Ishikawa (cell line): ENCODE data around the gene ADCY9.

Experiments used
- CEBPB ChIP-seq: IDR thresholded peaks from 2 replicates; pipeline ENCODE4 v1.6.1; 2012
- CREB1 ChIP-seq: IDR thresholded peaks from 2 replicates; pipeline ENCODE4 v1.6.1; 2012; ENCODE audit warnings: low read depth
- EGR1 ChIP-seq: IDR thresholded peaks from 2 replicates; pipeline ENCODE4 v1.6.1; 2012
- EP300 ChIP-seq: IDR thresholded peaks from 2 replicates; pipeline ENCODE4 v1.6.1; 2012; ENCODE audit warnings: borderline replicate concordance
- FOXM1 ChIP-seq: IDR thresholded peaks from 2 replicates; pipeline ENCODE4 v1.6.1; 2012; ENCODE audit warnings: low read depth, borderline replicate concordance
- MAX ChIP-seq: IDR thresholded peaks from 2 replicates; pipeline ENCODE4 v1.6.1; 2012
- NFIC ChIP-seq: IDR thresholded peaks from 2 replicates; pipeline ENCODE4 v1.6.1; 2012
- RAD21 ChIP-seq: IDR thresholded peaks from 2 replicates; pipeline ENCODE4 v1.6.1; 2012; ENCODE audit warnings: low read depth
- REST ChIP-seq: IDR thresholded peaks from 2 replicates; pipeline ENCODE4 v1.6.1; 2012; ENCODE audit warnings: low read depth, mild to moderate bottlenecking
- TAF1 ChIP-seq: IDR thresholded peaks from 2 replicates; pipeline ENCODE4 v1.6.1; 2012; ENCODE audit warnings: low read depth, mild to moderate bottlenecking
- TCF12 ChIP-seq: IDR thresholded peaks from 2 replicates; pipeline ENCODE4 v1.6.1; 2012; ENCODE audit warnings: low read depth
- TEAD4 ChIP-seq: IDR thresholded peaks from 2 replicates; pipeline ENCODE4 v1.6.1; 2012
- USF1 ChIP-seq: IDR thresholded peaks from 2 replicates; pipeline ENCODE4 v1.6.1; 2012
- YY1 ChIP-seq: IDR thresholded peaks from 2 replicates; pipeline ENCODE4 v1.6.1; 2012; ENCODE audit warnings: low read depth
- ZBTB7A ChIP-seq: IDR thresholded peaks from 2 replicates; pipeline ENCODE4 v1.6.1; 2012; ENCODE audit warnings: low read depth

The ADCY9 gene

GRCh38 chr16:4019371-4019791, 96.9 kb downstream of the ADCY9 start:
- TF ChIP-seq NFIC (no peak), USF1 (no peak), MAX (no peak)

DNA sequence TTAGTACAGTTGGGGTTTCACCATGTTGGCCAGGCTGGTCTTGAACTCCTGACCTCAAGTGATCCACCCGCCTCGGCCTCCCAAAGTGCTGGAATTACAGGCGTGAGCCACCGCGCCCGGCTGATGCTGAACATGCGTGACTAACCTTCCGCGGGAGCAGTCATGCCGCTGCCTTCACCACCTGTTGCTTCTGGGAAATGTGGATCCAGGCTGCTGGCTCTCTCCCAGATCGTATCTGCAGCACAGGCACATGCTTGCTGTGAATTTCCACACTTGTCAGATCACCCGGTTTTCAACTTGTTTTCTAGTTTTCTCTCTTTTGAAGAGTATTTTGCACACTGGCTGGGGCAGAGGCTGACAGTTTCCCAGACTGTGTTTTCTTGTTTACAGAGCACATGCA, 97.9 kb downstream of the ADCY9 start:
- TF ChIP-seq REST: no peak
- TF ChIP-seq YY1: no peak
- TF ChIP-seq USF1: no peak
- no peak for TF ChIP-seq TAF1
- TF ChIP-seq CREB1: no peak
- TF ChIP-seq RAD21: no peak
- TF ChIP-seq EGR1: no peak
- TF ChIP-seq FOXM1: no peak
- no peak for TF ChIP-seq TCF12
- no peak for TF ChIP-seq ZBTB7A
- no peak for TF ChIP-seq EP300

DNA sequence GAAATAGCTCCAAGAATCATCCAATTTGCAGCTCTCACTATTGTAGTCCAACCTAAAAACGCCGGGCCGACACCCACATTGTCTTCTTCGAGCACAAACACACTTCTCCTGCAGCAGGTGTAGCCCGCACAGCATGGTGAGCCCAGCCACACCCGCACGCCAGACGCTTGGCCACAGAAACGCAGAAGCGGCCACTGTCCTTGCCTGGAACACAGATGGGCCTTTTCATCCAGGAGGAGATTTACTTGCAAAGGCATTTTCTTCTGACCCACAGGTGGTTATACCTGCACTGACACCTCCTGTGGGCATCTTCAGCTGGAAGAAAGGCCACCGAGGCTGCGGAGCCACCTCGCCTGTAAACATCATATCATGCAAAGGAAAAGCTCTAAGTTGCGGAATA, 98.4 kb downstream of the ADCY9 start:
- TF ChIP-seq EGR1: no peak
- no peak for TF ChIP-seq EP300
- no peak for TF ChIP-seq TCF12
- no peak for TF ChIP-seq RAD21
- TF ChIP-seq TAF1: no peak
- TF ChIP-seq CEBPB: no peak
- TF ChIP-seq ZBTB7A: no peak
- no peak for TF ChIP-seq MAX
- TF ChIP-seq FOXM1: no peak
- TF ChIP-seq NFIC: no peak
- TF ChIP-seq YY1: no peak
- TF ChIP-seq USF1: no peak

GRCh38 chr16:4016658-4017057, 99.6 kb downstream of the ADCY9 start:
- TF ChIP-seq EGR1 (no peak), YY1 (no peak), CREB1 (no peak), ZBTB7A (no peak), EP300 (no peak)

DNA sequence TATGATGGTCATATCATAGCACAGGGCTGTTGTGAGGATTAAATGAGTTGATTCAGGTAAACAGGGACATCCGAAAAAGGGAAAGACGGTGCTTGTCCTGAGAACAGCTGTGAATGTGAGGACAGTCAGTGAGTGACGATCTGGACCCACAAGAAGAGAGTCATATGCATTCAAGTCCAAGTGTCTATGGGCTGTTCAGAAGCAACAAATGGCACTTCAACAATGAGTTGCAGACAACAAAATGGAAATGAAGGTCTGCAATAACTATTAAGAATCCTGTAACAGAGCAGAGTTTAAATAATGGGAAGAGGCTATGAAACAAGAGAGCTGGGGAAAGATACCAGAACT, 100.3 kb downstream of the ADCY9 start:
- TF ChIP-seq RAD21 (no peak), TCF12 (no peak), TEAD4 (no peak), EGR1 (no peak), CREB1 (no peak), YY1 (no peak), NFIC (no peak), REST (no peak), FOXM1 (no peak), ZBTB7A (no peak), MAX (no peak)

DNA sequence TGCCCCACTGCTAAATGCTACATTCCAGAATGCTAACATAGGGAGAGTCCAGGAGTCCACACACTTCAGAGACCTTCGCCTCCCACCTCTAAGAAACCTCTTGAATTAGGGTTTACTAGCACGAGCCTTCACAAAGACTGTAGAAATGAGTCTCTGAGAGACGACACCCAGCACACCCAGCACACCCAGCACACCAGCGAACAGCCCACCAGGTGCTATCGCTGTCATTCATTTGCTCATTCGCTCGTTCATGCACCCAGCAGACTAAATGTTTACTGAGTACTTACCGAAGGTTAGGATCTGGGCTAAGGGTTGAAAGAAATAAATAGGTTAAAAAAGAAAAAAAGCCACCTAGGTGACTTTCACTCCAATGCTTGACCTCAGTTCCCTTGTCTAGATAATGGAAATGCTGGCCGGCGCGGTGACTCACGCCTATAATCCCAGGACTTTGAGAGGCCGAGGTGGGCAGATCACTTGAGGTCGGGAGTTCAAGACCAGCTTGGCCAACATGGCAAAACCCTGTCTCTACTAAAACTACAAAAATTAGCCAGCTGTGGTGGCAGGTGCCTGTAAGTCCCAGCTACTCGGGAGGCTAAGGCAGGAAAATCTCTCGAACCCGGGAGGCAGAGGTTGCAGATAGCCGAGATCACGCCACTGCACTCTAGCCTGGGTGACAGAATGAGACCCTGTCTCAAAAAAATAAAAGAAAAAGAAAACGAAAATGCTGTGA, 100.8 kb downstream of the ADCY9 start:
- no peak for TF ChIP-seq ZBTB7A
- no peak for TF ChIP-seq USF1
- no peak for TF ChIP-seq TAF1
- TF ChIP-seq CREB1: no peak
